HEK293 (cell line): Measurements from ENCODE around the gene TUBB3.

Source experiments
- EGR2 ChIP-seq: fragments of 450-650 bp; formaldehyde crosslinking; IDR thresholded peaks from 2 replicates; pipeline ENCODE4 v1.5.1; 2016; ENCODE audit warnings: low read depth, missing biosample characterization, missing genetic modification characterization
- IKZF3 ChIP-seq: fragments of 450-650 bp; IDR thresholded peaks from 2 replicates; pipeline ENCODE4 v1.5.0; 2018; ENCODE audit warnings: missing biosample characterization, mild to moderate bottlenecking, missing genetic modification characterization, moderate library complexity
- RBAK ChIP-seq: fragments of 450-650 bp; formaldehyde crosslinking; IDR thresholded peaks from 2 replicates; pipeline ENCODE4 v1.5.1; 2016; ENCODE audit warnings: missing biosample characterization, missing genetic modification characterization
- ZNF404 ChIP-seq: fragments of 450-650 bp; formaldehyde crosslinking; IDR thresholded peaks from 2 replicates; pipeline ENCODE4 v1.5.1; 2017; ENCODE audit warnings: missing biosample characterization, missing genetic modification characterization
- ZNF629 ChIP-seq: fragments of 450-650 bp; formaldehyde crosslinking; IDR thresholded peaks from 2 replicates; pipeline ENCODE4 v1.5.1; 2017; ENCODE audit warnings: missing biosample characterization, missing genetic modification characterization
- ZNF785 ChIP-seq: fragments of 450-650 bp; formaldehyde crosslinking; IDR thresholded peaks from 2 replicates; pipeline ENCODE4 v1.5.1; 2016; ENCODE audit warnings: missing biosample characterization, missing genetic modification characterization
- TF ChIP-seq, protein P1 (sequence below): fragments of 450-650 bp; formaldehyde crosslinking; IDR thresholded peaks from 2 replicates; pipeline ENCODE4 v1.5.1; 2016; ENCODE audit warnings: missing biosample characterization, missing genetic modification characterization
- TF ChIP-seq, protein P2 (sequence below): fragments of 450-650 bp; formaldehyde crosslinking; IDR thresholded peaks from 2 replicates; pipeline ENCODE4 v1.5.1; 2017; ENCODE audit warnings: missing biosample characterization, missing genetic modification characterization
- TF ChIP-seq, protein P3 (sequence below): fragments of 450-650 bp; formaldehyde crosslinking; IDR thresholded peaks from 2 replicates; pipeline ENCODE4 v1.5.1; 2016; ENCODE audit warnings: missing biosample characterization, missing genetic modification characterization, low read depth
- TF ChIP-seq, protein P4 (sequence below): fragments of 450-650 bp; formaldehyde crosslinking; IDR thresholded peaks from 2 replicates; pipeline ENCODE4 v1.5.1; 2017; ENCODE audit warnings: missing biosample characterization, mild to moderate bottlenecking, missing genetic modification characterization, moderate library complexity

DNA sequence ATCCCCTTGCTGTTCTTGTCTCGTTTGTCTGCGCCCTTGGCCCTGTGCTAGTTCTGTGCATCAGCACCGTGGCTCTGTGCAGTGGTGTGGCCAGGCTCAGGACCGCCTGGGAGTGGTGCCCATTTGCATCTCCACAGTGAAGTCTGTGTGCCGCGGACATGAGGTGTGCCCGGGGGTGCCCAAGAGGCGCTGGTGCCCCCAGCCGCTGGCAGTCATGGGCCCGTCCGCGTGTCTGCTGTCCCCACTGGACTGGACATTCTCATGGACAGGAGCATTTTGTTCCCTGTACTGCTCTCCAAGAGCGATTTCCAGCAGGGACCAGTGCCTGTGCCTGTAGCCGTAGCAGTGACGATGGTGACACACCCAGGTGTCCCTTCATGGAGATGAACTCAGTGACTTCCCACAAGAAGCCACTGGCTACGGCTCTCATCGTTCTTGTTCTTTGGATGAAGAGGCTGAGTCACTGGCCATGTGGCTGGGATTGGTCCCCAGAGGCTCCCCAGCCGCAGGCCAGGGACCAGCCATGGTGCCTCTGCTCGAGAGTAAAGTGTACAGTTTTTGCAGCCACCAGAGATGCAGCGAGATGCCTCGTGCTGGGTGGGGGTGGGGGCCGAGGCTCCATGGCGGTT, 17.5 kb upstream of the TUBB3 start:
- TF ChIP-seq ZNF785 (tag by site-specific recombination), result no peak
- TF ChIP-seq, protein P1, sequence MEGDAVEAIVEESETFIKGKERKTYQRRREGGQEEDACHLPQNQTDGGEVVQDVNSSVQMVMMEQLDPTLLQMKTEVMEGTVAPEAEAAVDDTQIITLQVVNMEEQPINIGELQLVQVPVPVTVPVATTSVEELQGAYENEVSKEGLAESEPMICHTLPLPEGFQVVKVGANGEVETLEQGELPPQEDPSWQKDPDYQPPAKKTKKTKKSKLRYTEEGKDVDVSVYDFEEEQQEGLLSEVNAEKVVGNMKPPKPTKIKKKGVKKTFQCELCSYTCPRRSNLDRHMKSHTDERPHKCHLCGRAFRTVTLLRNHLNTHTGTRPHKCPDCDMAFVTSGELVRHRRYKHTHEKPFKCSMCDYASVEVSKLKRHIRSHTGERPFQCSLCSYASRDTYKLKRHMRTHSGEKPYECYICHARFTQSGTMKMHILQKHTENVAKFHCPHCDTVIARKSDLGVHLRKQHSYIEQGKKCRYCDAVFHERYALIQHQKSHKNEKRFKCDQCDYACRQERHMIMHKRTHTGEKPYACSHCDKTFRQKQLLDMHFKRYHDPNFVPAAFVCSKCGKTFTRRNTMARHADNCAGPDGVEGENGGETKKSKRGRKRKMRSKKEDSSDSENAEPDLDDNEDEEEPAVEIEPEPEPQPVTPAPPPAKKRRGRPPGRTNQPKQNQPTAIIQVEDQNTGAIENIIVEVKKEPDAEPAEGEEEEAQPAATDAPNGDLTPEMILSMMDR (tag by site-specific recombination), result no peak
- TF ChIP-seq, protein P2, sequence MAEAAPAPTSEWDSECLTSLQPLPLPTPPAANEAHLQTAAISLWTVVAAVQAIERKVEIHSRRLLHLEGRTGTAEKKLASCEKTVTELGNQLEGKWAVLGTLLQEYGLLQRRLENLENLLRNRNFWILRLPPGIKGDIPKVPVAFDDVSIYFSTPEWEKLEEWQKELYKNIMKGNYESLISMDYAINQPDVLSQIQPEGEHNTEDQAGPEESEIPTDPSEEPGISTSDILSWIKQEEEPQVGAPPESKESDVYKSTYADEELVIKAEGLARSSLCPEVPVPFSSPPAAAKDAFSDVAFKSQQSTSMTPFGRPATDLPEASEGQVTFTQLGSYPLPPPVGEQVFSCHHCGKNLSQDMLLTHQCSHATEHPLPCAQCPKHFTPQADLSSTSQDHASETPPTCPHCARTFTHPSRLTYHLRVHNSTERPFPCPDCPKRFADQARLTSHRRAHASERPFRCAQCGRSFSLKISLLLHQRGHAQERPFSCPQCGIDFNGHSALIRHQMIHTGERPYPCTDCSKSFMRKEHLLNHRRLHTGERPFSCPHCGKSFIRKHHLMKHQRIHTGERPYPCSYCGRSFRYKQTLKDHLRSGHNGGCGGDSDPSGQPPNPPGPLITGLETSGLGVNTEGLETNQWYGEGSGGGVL (tag by site-specific recombination), result no peak
- TF ChIP-seq RBAK (tag by site-specific recombination), result no peak
- TF ChIP-seq, protein P3, sequence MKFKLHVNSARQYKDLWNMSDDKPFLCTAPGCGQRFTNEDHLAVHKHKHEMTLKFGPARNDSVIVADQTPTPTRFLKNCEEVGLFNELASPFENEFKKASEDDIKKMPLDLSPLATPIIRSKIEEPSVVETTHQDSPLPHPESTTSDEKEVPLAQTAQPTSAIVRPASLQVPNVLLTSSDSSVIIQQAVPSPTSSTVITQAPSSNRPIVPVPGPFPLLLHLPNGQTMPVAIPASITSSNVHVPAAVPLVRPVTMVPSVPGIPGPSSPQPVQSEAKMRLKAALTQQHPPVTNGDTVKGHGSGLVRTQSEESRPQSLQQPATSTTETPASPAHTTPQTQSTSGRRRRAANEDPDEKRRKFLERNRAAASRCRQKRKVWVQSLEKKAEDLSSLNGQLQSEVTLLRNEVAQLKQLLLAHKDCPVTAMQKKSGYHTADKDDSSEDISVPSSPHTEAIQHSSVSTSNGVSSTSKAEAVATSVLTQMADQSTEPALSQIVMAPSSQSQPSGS (tag by site-specific recombination), result no peak
- TF ChIP-seq ZNF404 (tag by site-specific recombination), result no peak
- TF ChIP-seq EGR2 (tag by site-specific recombination), result no peak
- TF ChIP-seq, protein P4, sequence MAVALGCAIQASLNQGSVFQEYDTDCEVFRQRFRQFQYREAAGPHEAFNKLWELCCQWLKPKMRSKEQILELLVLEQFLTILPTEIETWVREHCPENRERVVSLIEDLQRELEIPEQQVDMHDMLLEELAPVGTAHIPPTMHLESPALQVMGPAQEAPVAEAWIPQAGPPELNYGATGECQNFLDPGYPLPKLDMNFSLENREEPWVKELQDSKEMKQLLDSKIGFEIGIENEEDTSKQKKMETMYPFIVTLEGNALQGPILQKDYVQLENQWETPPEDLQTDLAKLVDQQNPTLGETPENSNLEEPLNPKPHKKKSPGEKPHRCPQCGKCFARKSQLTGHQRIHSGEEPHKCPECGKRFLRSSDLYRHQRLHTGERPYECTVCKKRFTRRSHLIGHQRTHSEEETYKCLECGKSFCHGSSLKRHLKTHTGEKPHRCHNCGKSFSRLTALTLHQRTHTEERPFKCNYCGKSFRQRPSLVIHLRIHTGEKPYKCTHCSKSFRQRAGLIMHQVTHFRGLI (tag by site-specific recombination), result no peak
- TF ChIP-seq ZNF629 (tag by site-specific recombination), result no peak
- no peak for TF ChIP-seq IKZF3
